Neural cell (in vitro differentiated cells): ENCODE measurements around the gene TRMU. TPM values are rescaled to one million over a fixed set of nuclear protein-coding genes. Genes with fewer than 3 reads are reported as not detected.

ENCODE experiments used
- polyA plus RNA-seq: library from polyadenylated mRNA; depleted of rRNA; stranded (reverse); fragments of >200 nt; gene quantifications from 2 replicates; pipeline ENCODE4 v1.2.3, GENCODE V29; 2014

Gene TRMU
- polyA plus RNA-seq, 1 donor from 2014 or later = 72.9 TPM

Other genes starting within 250 kb of the TRMU start
- gene PPARA, start 185.2 kb upstream of the TRMU start, polyA plus RNA-seq = 0.28 and 0.43 TPM in 2 replicates
- 32.7 and 39.3 TPM in 2 replicates for gene CDPF1, start 85.4 kb upstream of the TRMU start, polyA plus RNA-seq
- not detected in 2 replicates for gene PKDREJ, start 72.4 kb upstream of the TRMU start, polyA plus RNA-seq
- 1.3 and 1.4 TPM in 2 replicates for gene TTC38, start 67.7 kb upstream of the TRMU start, polyA plus RNA-seq
- gene GTSE1, start 38.8 kb upstream of the TRMU start, polyA plus RNA-seq = 0.28 and 0.48 TPM in 2 replicates
- 0.04 and 0.14 TPM in 2 replicates for gene CELSR1, start 201.9 kb downstream of the TRMU start, polyA plus RNA-seq